NAMALWA (cell line): Measurements from ENCODE around the gene PCA3.

Experiments
- DNase-seq: peaks from one replicate; pipeline ENCODE4 v3.0.0-alpha.2; 2015; ENCODE audit warnings: low spot score

Gene PCA3

DNA sequence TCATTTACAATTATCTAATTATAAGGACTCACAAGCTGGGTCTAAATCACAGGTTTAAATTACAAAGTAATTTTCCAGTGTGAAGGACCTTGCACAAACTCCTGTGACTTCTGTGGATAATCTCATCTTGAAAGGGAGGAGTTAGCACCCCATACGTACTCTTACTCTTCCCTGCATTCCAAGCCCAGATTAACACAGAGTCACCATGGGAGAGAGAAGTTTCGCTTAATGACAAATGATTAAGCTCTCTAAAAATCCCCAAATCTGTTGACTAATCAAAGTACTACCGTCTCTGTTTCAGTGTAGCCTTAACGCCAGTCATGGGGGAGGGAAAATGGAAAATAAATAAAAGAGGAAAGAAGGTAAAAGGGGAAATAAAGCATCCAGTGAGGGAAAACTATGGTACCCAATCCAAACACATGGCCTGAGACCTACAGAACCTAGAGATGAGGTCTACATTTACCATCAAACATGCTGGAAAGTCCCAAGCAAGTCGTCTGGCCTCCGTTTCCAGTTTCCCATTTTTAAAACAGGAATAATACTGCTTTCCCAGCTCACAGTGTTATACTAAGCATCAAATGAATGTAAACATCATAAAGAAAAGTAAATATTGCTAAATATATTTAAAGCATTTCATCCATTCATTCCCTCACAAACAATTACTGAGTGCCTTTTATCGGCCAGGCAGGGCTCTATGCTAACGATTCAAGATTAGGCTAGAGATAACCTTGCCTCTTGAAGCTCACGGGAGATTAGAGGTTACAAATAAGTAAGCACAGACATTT lies 63.2 kb downstream of the PCA3 start:
- DNase-seq = no peak

DNA sequence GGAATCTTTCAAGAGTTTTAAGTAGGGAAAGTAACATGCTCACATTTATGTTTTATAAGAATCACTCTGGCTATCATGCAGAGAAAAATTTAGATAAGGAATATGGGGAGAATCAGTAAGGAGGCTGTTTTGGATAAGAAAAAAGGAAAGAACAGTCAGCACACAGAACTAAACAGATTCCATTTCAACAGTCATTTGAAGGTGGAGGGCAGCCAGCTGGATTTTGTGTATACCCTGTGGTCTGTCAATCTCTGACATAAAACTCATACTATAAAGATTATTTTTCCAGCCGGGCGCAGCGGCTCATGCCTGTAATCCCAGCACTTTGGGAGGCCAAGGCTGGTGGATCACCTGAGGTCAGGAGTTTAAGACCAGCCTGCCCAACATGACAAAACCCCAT lies 64.2 kb downstream of the PCA3 start:
- no peak for DNase-seq

DNA sequence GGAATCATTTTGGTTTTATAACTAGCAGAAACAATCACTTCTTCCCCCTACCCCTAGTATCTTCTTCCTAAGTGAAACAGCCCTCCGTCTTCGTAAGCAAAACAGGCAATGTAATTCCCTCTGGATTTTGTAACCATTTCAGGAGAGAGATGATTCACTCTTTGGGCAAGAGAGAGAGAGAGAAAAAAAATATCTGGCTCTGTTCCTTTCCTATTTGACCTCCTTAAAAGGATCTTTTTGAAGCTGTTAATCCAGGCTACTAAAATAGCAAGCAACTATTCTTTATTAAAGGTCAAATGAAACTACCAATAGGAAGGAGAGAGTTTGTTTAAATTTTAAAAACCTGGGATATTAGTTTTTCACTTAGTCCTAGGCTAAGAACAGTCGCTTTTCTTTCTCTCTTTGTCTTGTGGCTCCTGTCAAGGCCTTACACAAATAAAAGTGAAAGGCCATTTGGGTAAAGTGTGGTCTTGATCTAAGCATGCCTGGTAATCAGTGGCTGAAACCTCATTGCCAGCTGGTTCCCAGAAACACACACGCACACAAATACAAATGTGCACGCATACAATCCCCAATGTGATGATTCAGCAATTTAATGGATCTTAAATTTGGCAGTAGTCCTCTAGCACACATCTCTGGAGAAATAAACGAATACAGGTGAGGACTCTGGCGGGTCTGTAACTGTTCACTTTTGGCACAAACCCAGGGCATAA lies 71.5 kb downstream of the PCA3 start:
- no peak for DNase-seq
